HUES64 (cell line): ENCODE results near the gene HIVEP3.

Experiments
- H3K27ac ChIP-seq: 2 replicates; pipeline ENCODE4 v1.7.0; 2013; ENCODE audit warnings: low read depth, low read length, inconsistent platforms
- H3K27me3 ChIP-seq: 2 replicates; pipeline ENCODE4 v1.6.1; 2013; ENCODE audit warnings: mild to moderate bottlenecking, low read length; ENCODE audit not compliant: insufficient read depth
- H3K36me3 ChIP-seq: 2 replicates; pipeline ENCODE4 v1.6.1; 2013; ENCODE audit warnings: mild to moderate bottlenecking, low read length; ENCODE audit not compliant: insufficient read depth
- H3K4me1 ChIP-seq: 2 replicates; pipeline ENCODE4 v1.6.1; 2013; ENCODE audit warnings: mild to moderate bottlenecking, low read length, moderate library complexity; ENCODE audit not compliant: insufficient read depth
- H3K4me3 ChIP-seq: 2 replicates; pipeline ENCODE4 v1.5.1; 2013; ENCODE audit warnings: mild to moderate bottlenecking, low read length, moderate library complexity
- H3K9ac ChIP-seq: 2 replicates; pipeline ENCODE4 v1.6.1; 2013; ENCODE audit warnings: mild to moderate bottlenecking, low read depth, low read length
- H3K9me3 ChIP-seq: 2 replicates; pipeline ENCODE4 v1.6.1; 2013; ENCODE audit warnings: low read depth, low read length; ENCODE audit not compliant: insufficient read depth
- WGBS: fragments of 150-250, 120-280 bp; methylation state at CpG from one replicate; pipeline ENCODE4 v1.1.7; 2013; ENCODE audit warnings: missing lambda C conversion rate; 5-methylcytosine and 5-hydroxymethylcytosine counted together

The HIVEP3 gene

GRCh38 chr1:41517062-41517438 lies 401.7 kb downstream of the HIVEP3 start:
- no peaks in the 10 kb centered on the region for H3K36me3 ChIP-seq
- H3K9me3 ChIP-seq = no peaks in the 10 kb centered on the region
- WGBS = 88% methylated on average over 3 of the region's 3 CpGs
- H3K4me1 ChIP-seq = peaks cover 7% of the 10 kb centered on the region
- no peak overlapping the region for H3K27ac ChIP-seq
- H3K27me3 ChIP-seq = peaks cover 4% of the 10 kb centered on the region; the same call in 1 of the 2 replicates
- H3K9ac ChIP-seq = no peak overlapping the region
- no peak overlapping the region for H3K4me3 ChIP-seq

DNA sequence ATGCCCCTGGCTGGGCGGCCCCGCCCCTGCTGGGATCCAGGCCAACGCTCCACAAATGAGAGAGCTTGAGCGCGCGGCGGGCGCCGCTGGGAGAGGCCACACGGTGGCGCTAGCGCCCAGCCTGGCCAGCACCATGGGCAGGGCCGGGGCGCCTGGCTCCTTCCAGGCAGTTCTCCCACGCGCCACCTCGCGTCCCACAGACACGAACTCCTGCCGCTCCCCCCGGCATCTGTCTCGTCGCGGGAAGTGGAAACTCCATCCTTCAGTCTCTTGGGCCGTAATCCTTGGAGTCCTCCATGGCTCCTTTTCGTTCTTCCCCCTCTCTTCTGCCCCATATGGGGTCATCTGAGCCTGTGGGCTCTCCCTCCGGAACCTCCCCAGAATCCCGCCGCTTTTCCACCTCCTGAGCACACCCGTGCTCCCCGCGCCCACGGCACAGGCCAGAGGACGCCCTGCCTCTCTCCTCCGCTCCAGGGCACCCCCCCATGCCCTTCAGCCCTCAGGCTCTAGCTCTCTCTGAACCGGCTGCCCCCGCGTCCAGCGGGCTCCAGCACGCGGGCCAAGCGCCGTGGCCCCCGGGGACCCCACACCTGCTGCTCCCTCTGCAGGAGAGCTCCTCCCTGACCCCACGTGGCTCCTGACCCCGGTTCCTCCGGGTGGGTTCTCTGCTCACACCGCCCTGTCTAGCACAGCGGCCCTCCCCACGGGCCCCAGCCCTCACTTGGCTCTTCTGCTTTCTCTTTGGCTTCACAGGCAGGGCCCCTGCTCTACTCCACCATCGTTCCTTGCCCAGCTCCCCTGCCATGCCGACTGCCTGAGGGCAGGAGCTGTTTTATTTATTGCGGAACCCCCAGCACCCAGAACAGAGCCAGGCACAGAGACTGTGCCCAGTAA lies 402.3 kb downstream of the HIVEP3 start:
- Histone ChIP-seq H3K9ac (0 out of 2 replicates have a peak overlapping the region, but pooled peaks have one; percentile 10), H3K4me1 (peaks cover 7% of the 10 kb centered on the region), H3K9me3 (no peaks in the 10 kb centered on the region), H3K36me3 (no peaks in the 10 kb centered on the region), H3K4me3 (peak overlapping the region; percentile 48), H3K27ac (no peak overlapping the region), H3K27me3 (peaks cover 4% of the 10 kb centered on the region; the same call in 1 of the 2 replicates)
- WGBS = 26% methylated on average over 53 of the region's 53 CpGs

DNA sequence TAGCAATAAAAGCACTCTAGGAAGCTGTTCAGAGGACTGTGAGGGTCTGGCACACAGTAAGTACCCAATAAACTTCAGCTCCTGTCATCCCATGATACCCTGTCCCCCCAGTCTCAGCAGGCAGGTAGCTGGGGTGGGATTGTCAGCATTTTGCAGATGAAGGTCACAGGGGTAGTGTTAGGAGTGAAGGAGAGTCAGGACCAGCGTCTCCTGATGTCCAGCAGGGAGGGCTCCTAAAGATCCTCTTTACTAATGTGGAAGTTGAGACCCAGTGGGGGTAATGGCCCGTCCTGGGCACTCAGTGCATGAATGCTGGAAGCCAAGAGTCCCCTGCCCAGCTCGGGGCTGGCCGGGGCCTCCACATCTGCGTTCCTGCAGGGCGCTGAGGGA lies 402.9 kb downstream of the HIVEP3 start:
- WGBS = 13% methylated on average over 6 of the region's 6 CpGs
- no peak overlapping the region for H3K27ac ChIP-seq
- no peak overlapping the region for H3K4me3 ChIP-seq
- no peaks in the 10 kb centered on the region for H3K9me3 ChIP-seq
- H3K4me1 ChIP-seq = peaks cover 7% of the 10 kb centered on the region
- H3K27me3 ChIP-seq = peaks cover 4% of the 10 kb centered on the region; the same call in 1 of the 2 replicates
- no peaks in the 10 kb centered on the region for H3K36me3 ChIP-seq
- no peak overlapping the region for H3K9ac ChIP-seq

DNA sequence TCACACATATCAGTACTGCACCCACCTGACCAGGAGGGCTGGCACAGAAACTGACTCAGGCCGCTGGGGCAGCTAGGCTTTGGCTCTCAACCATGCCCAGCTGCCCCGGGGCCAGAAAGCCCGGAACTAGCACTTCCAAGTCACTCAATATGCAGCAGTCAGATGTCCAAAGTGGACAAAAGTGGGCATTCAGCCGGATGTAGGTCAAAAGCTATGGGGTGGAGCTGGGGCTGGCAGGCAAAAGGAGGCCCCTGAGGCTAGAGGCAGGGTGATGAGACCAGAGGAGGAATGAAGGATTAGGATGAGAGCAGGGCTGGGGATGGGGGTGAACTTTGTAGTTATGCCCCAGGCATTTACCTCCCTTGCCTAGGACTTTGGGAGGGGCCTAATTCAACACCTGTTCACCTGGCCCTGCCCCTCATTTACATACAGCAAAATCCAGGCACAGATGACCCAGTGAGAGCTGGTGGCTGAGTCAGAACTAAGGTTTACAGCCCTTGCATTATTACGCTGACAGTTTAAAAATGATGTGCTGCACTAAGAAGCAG lies 403.5 kb downstream of the HIVEP3 start:
- WGBS = 91% methylated on average over 5 of the region's 5 CpGs
- Histone ChIP-seq H3K9me3 (no peaks in the 10 kb centered on the region), H3K36me3 (no peaks in the 10 kb centered on the region)

GRCh38 chr1:41514381-41514780 lies 404.3 kb downstream of the HIVEP3 start:
- H3K4me1 ChIP-seq = peaks cover 7% of the 10 kb centered on the region
- H3K27ac ChIP-seq = no peak overlapping the region
- 93% methylated on average over 8 of the region's 8 CpGs for WGBS
- H3K9me3 ChIP-seq = no peaks in the 10 kb centered on the region
- peaks cover 4% of the 10 kb centered on the region; the same call in 1 of the 2 replicates for H3K27me3 ChIP-seq
- no peak overlapping the region for H3K9ac ChIP-seq
- no peaks in the 10 kb centered on the region for H3K36me3 ChIP-seq
- no peak overlapping the region for H3K4me3 ChIP-seq

More for the DNA sequence above, 403.5 kb downstream of the HIVEP3 start:
- H3K4me1 ChIP-seq = peaks cover 7% of the 10 kb centered on the region
- peaks cover 4% of the 10 kb centered on the region; the same call in 1 of the 2 replicates for H3K27me3 ChIP-seq
- H3K9ac ChIP-seq = no peak overlapping the region
- no peak overlapping the region for H3K4me3 ChIP-seq
- H3K27ac ChIP-seq = no peak overlapping the region

- Histone ChIP-seq H3K36me3 (no peaks in the 10 kb centered on the region), H3K27ac (no peak overlapping the region), H3K27me3 (peaks cover 4% of the 10 kb centered on the region; the same call in 1 of the 2 replicates), H3K9me3 (no peaks in the 10 kb centered on the region), H3K4me1 (peaks cover 7% of the 10 kb centered on the region), H3K4me3 (no peak overlapping the region), H3K9ac (no peak overlapping the region)
- WGBS = 69% methylated on average over 17 of the region's 17 CpGs
Measured at GRCh38 chr1:41513383-41513735, 405.4 kb downstream of the HIVEP3 start.

DNA sequence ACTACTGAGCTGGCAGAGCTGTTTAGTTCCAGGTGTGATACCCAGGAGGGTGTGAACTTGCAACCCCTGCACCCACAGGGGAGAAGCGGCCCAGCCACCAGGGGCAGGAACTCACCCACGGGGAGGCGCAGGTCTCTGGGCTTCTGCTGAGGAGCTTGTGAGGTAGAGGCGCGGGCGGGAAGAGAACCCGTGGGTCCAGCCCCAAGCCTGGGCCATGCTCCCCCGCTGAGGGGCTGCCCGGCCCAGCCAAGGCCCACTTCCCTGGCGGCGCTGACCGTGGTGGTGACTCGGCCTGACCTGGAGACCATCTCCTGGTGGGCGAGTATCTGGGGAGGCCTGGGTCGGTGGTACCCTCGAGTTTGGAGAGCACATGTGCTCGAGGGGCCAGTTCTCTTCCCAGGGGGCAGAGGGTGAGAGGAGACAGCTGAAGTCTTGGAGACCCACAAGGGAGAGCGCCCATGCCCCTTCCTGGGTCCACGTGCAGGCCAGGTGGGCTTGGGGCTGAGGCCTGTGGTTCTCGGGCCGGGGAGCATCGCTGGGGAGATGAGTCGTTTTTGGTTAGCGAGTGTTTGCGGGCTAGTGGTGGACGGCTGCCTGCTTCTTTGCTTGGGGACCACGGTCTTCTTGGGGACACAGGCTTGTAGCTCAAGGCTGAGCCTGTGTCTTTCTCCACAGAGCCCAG lies 405.9 kb downstream of the HIVEP3 start:
- WGBS = 92% methylated on average over 27 of the region's 27 CpGs
- no peaks in the 10 kb centered on the region for H3K36me3 ChIP-seq

GRCh38 chr1:41511239-41511540 lies 407.5 kb downstream of the HIVEP3 start:
- Histone ChIP-seq H3K4me3 (no peak overlapping the region), H3K9ac (no peak overlapping the region), H3K27me3 (peaks cover 1% of the 10 kb centered on the region; the same call in 1 of the 2 replicates), H3K36me3 (no peaks in the 10 kb centered on the region), H3K4me1 (peaks cover 7% of the 10 kb centered on the region), H3K9me3 (no peaks in the 10 kb centered on the region), H3K27ac (no peak overlapping the region)
- WGBS = 92% methylated on average over 7 of the region's 7 CpGs

More for the DNA sequence above, 405.9 kb downstream of the HIVEP3 start:
- no peaks in the 10 kb centered on the region for H3K9me3 ChIP-seq
- H3K27me3 ChIP-seq = peaks cover 4% of the 10 kb centered on the region; the same call in 1 of the 2 replicates
- no peak overlapping the region for H3K27ac ChIP-seq
- peaks cover 7% of the 10 kb centered on the region for H3K4me1 ChIP-seq
- H3K4me3 ChIP-seq = no peak overlapping the region
- no peak overlapping the region for H3K9ac ChIP-seq

- Histone ChIP-seq H3K4me3 (no peak overlapping the region), H3K27me3 (no peaks in the 10 kb centered on the region), H3K4me1 (peaks cover 5% of the 10 kb centered on the region), H3K36me3 (no peaks in the 10 kb centered on the region), H3K9me3 (no peaks in the 10 kb centered on the region), H3K9ac (no peak overlapping the region), H3K27ac (no peak overlapping the region)
- 95% methylated on average over 40 of the region's 41 CpGs for WGBS
Measured at GRCh38 chr1:41510531-41511238, 408.0 kb downstream of the HIVEP3 start.

DNA sequence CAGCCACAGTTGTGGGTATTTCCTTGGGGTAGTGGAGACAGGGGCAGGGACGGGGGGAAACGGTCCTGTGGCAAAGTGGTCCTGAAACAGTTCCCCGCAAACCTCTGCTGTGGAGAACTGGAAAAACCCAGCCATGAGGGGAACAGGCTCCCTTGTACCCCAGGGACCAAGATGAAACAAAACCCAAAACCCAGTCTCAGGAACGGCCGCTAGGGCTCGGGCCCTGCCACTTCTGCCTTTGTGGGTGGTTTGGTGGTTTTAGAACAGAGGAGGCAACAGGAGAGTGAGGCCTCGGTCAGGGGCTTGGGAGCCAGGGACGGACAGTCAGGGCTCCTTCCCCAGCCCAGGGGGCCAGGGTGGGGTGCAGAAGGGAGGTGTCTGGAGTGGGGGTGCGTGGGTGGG lies 409.5 kb downstream of the HIVEP3 start:
- Histone ChIP-seq H3K9me3 (no peaks in the 10 kb centered on the region), H3K36me3 (no peaks in the 10 kb centered on the region), H3K9ac (no peak overlapping the region), H3K27me3 (no peaks in the 10 kb centered on the region), H3K4me1 (no peaks in the 10 kb centered on the region), H3K27ac (no peak overlapping the region), H3K4me3 (no peak overlapping the region)
- 81% methylated on average over 8 of the region's 9 CpGs for WGBS

DNA sequence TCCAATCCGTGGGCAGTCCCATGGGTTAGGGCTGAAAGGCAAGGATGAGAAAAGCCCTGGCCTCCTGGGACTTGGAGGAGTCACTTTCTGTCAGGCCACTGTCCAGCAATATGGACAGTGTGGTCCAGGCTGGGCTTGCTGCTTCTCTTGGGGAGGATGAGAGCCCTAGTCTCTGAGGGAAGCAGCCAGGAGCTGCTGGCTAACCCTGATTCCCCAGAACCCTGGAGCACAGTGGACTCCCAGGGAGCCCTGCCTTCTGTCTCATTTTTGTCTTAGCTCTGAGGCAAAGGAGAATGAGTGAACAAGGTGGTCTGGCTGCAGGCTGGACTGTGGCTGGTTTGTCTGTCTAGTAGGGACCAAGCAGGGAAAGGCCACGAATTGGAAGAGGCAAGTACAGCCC lies 410.4 kb downstream of the HIVEP3 start:
- H3K4me3 ChIP-seq = no peak overlapping the region
- H3K36me3 ChIP-seq = no peaks in the 10 kb centered on the region
- 81% methylated on average over 2 of the region's 2 CpGs for WGBS
- no peak overlapping the region for H3K27ac ChIP-seq
- no peaks in the 10 kb centered on the region for H3K9me3 ChIP-seq
- H3K27me3 ChIP-seq = no peaks in the 10 kb centered on the region
- H3K4me1 ChIP-seq = no peaks in the 10 kb centered on the region
- H3K9ac ChIP-seq = no peak overlapping the region
